Stimulated activated naive CD4-positive, alpha-beta T cell treated with Interleukin-2 at 50 U/mL for 16 hours (primary cell): ENCODE results near the gene CEP44.
A peak's percentile ranks its signal among the peaks of the same experiment; 100 is the strongest.
"Not testable (repeated sequence)": the region's sequence is repeated elsewhere in the genome, so short reads cannot be mapped to it uniquely, and the experiment has no call there.

Experiments used
- DNase-seq: peaks from one replicate; lab custom pipeline; 2025; lab: John Stamatoyannopoulos, UW

The CEP44 gene

GRCh38 chr4:174283507-174284471 is at the start of gene CEP44, which contains the start of gene FBXO8:
TSS of gene CEP44 (plus strand) at chr4:174283911. CDS start at chr4:174299122, 15,211 bp downstream.
TSS of gene FBXO8 (minus strand) at chr4:174283667. CDS start at chr4:174263092, 20,575 bp downstream.
- DNase-seq: peak; percentile 56

- DNase-seq: no peak
Measured at GRCh38 chr4:174236359-174236758, 47.4 kb upstream of the CEP44 start.

- DNase-seq: no peak
Measured at GRCh38 chr4:174241162-174241561, 42.5 kb upstream of the CEP44 start.

- no peak for DNase-seq
Measured at GRCh38 chr4:174244441-174244840, 39.3 kb upstream of the CEP44 start.

- DNase-seq: no peak
Measured at GRCh38 chr4:174245714-174246113, 38.0 kb upstream of the CEP44 start.

GRCh38 chr4:174248407-174248806 is 35.3 kb upstream of the CEP44 start:
- no peak for DNase-seq

GRCh38 chr4:174252412-174252811 is 31.3 kb upstream of the CEP44 start:
- no peak for DNase-seq

- DNase-seq: no peak
Measured at GRCh38 chr4:174254613-174255012, 29.1 kb upstream of the CEP44 start.

GRCh38 chr4:174255374-174255773 is 28.3 kb upstream of the CEP44 start:
- no peak for DNase-seq

- DNase-seq: no peak
Measured at GRCh38 chr4:174255786-174256185, 27.9 kb upstream of the CEP44 start.

GRCh38 chr4:174256277-174256713 is 27.4 kb upstream of the CEP44 start:
- DNase-seq: no peak

GRCh38 chr4:174259580-174259979 is 24.1 kb upstream of the CEP44 start:
- no peak for DNase-seq

GRCh38 chr4:174260099-174260498 is 23.6 kb upstream of the CEP44 start:
- no peak for DNase-seq

GRCh38 chr4:174261432-174261831 is 22.3 kb upstream of the CEP44 start:
- DNase-seq: not testable (repeated sequence)

- no peak for DNase-seq
Measured at GRCh38 chr4:174262624-174263444, 20.9 kb upstream of the CEP44 start.

- no peak for DNase-seq
Measured at GRCh38 chr4:174263445-174263736, 20.3 kb upstream of the CEP44 start.

GRCh38 chr4:174265916-174266315 is 17.8 kb upstream of the CEP44 start:
- no peak for DNase-seq

GRCh38 chr4:174266416-174266815 is 17.3 kb upstream of the CEP44 start:
- DNase-seq: no peak

GRCh38 chr4:174273930-174274329 is 9.8 kb upstream of the CEP44 start:
- DNase-seq: no peak

- no peak for DNase-seq
Measured at GRCh38 chr4:174274436-174274835, 9.3 kb upstream of the CEP44 start.

- DNase-seq: no peak
Measured at GRCh38 chr4:174275101-174275500, 8.6 kb upstream of the CEP44 start.

- no peak for DNase-seq
Measured at GRCh38 chr4:174277433-174277832, 6.3 kb upstream of the CEP44 start.

GRCh38 chr4:174278467-174278866 is 5.2 kb upstream of the CEP44 start:
- no peak for DNase-seq
